PFSK-1 (cell line): Measurements from ENCODE around the gene CRKL.

Source experiments
- FOXP2 ChIP-seq: optimal IDR thresholded peaks from 2 replicates; pipeline ENCODE3; 2011; ENCODE audit warnings: borderline replicate concordance, control low read depth, inconsistent platforms; ENCODE audit not compliant: insufficient read depth; ENCODE audit errors: extremely low read length, extremely low read depth
- POLR2AphosphoS5 ChIP-seq: IDR thresholded peaks from 2 replicates; pipeline ENCODE4 v1.6.1; 2012; ENCODE audit warnings: low read depth, mild to moderate bottlenecking, control low read depth, low read length, moderate library complexity
- REST ChIP-seq, 2 experiments: IDR thresholded peaks; 2 replicates each; pipeline versions ENCODE4 v1.6.1 to v1.8.0; 2011 to 2012; ENCODE audit warnings: low read depth in 2 of 2, low read length in 2 of 2, control low read depth in 1 of 2, inconsistent platforms in 1 of 2, mild to moderate bottlenecking in 1 of 2, moderate library complexity in 1 of 2; ENCODE audit not compliant: insufficient read depth in 1 of 2
- SIN3A ChIP-seq: IDR thresholded peaks from 2 replicates; pipeline ENCODE4 v1.6.1; 2012; ENCODE audit warnings: mild to moderate bottlenecking, low read length, moderate library complexity, borderline replicate concordance; ENCODE audit not compliant: insufficient read depth
- TAF1 ChIP-seq: IDR thresholded peaks from 2 replicates; pipeline ENCODE4 v1.6.1; 2012; ENCODE audit warnings: low read length, control low read depth, borderline replicate concordance; ENCODE audit not compliant: insufficient read depth

DNA sequence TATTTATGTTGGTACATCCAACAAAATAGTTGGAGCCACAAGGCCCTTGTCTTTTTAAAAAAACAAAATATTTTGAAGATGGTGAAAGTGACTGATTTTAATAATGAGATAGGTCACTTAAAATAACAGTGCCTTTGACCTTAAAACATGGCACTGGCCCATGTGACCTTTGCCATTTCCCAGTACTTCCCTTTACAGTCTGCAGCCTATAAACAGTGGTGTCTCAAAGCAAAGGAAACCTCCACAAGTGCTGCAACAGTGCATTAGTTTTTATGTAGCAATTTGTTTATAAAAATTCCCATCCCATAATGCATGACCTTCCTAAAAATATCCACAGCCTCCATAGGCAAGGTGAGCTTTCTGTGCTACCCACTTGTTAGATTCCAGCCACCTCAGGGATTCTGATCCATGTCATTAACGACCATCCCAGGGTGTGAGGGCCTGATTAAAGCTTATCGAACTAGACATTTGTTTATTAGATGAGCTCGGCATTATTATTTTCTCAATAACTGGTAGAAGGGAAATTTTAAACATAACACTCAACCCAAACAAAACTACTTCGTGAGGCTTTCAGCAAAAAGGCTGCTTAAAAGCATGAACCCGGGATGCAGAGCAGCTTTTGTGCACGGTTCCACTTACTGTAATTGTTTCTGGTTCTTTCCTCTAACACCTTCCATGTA, 28.0 kb upstream of the CRKL start:
- no peak for TF ChIP-seq POLR2AphosphoS5
- no peak for TF ChIP-seq SIN3A
- no peak for TF ChIP-seq TAF1
- TF ChIP-seq REST (IDR thresholded peaks at IDR 0.05; ENCODE audit: insufficient read depth in 1 of 2, low read depth in 2 of 2, low read length in 2 of 2): no peak
- TF ChIP-seq FOXP2: no peak
